ENCODE measurements around the gene PHOSPHO2. TPM values are rescaled to one million over a fixed set of nuclear protein-coding genes. Genes with fewer than 3 reads are reported as not detected.

Gene PHOSPHO2
- total and polyA plus RNA-seq, 4 donors = 1.4 to 5.3 (median 3.6) TPM

- TF ChIP-seq NR2F2 (IDR thresholded peaks at IDR 0.05) (no peak), GABPA (IDR thresholded peaks at IDR 0.05 in 1 of 2, conservative IDR thresholded peaks at IDR 0.05 in 1 of 2) (no peak), EGR1 (IDR thresholded peaks at IDR 0.05; ENCODE audit: low read depth in 2 of 2) (no peak), SP1 (IDR thresholded peaks at IDR 0.05) (no peak), REST (IDR thresholded peaks at IDR 0.05) (no peak), ATF3 (IDR thresholded peaks at IDR 0.05) (no peak), HNF4A (conservative IDR thresholded peaks at IDR 0.05) (no peak), YY1 (IDR thresholded peaks at IDR 0.05) (no peak), TAF1 (conservative IDR thresholded peaks at IDR 0.05) (no peak), HNF4G (IDR thresholded peaks at IDR 0.05) (no peak), FOXA1 (IDR thresholded peaks at IDR 0.05) (no peak), ZBTB33 (IDR thresholded peaks at IDR 0.05) (no peak), MAX (IDR thresholded peaks at IDR 0.05) (no peak), CTCF (IDR thresholded peaks at IDR 0.05; ENCODE audit: low read depth, low read length, missing input control) (no peak)
- H3K4me1 ChIP-seq (ENCODE audit: control insufficient read depth in 4 of 4, insufficient read depth in 4 of 4, low read length in 3 of 4) = peaks cover 4 to 18% (median 13%) of the 10 kb centered on the region in 4 donors
- no peaks in the 10 kb centered on the region for H3K9me3 ChIP-seq (ENCODE audit: control insufficient read depth in 4 of 4, low read length in 3 of 4)
- H3K27ac ChIP-seq (ENCODE audit: low read depth in 1 of 2, low read length in 2 of 2) = peak overlapping the region; percentile 83 to 90
- no peak for DNase-seq (ENCODE audit: low spot score)
- peak overlapping the region; percentile 51 to 52 for H3K9ac ChIP-seq (ENCODE audit: low read depth in 1 of 2, low read length in 2 of 2)
- H3K4me3 ChIP-seq (ENCODE audit: low read depth in 1 of 3, low read length in 3 of 3) = peak overlapping the region; percentile 45 to 98 (median 87)
- H3K27me3 ChIP-seq (ENCODE audit: control insufficient read depth in 4 of 4, insufficient read depth in 4 of 4, low read length in 3 of 4) = no peaks in the 10 kb centered on the region
- peaks cover 0 to 1% (median 0%) of the 10 kb centered on the region in 4 donors for H3K36me3 ChIP-seq (ENCODE audit: control insufficient read depth in 4 of 4, insufficient read depth in 3 of 4, low read depth in 1 of 4, low read length in 3 of 4)
- 34% methylated on average over 8 of the region's 8 CpGs for WGBS
Measured at GRCh38 chr2:169694894-169695260, 608 bp downstream of the PHOSPHO2 start.

- H3K36me3 ChIP-seq (ENCODE audit: control insufficient read depth in 4 of 4, insufficient read depth in 3 of 4, low read depth in 1 of 4, low read length in 3 of 4) = peaks cover 0 to 1% (median 0%) of the 10 kb centered on the region in 4 donors
- no peaks in the 10 kb centered on the region for H3K9me3 ChIP-seq (ENCODE audit: control insufficient read depth in 4 of 4, low read length in 3 of 4)
- no peak overlapping the region for H3K9ac ChIP-seq (ENCODE audit: low read depth in 1 of 2, low read length in 2 of 2)
- no peaks in the 10 kb centered on the region for H3K27me3 ChIP-seq (ENCODE audit: control insufficient read depth in 4 of 4, insufficient read depth in 4 of 4, low read length in 3 of 4)
- no peak overlapping the region for H3K4me3 ChIP-seq (ENCODE audit: low read depth in 1 of 3, low read length in 3 of 3)
- no peak for DNase-seq (ENCODE audit: low spot score)
- H3K4me1 ChIP-seq (ENCODE audit: control insufficient read depth in 4 of 4, insufficient read depth in 4 of 4, low read length in 3 of 4) = peaks cover 4 to 18% (median 13%) of the 10 kb centered on the region in 4 donors
- no peak overlapping the region for H3K27ac ChIP-seq (ENCODE audit: low read depth in 1 of 2, low read length in 2 of 2)
- TF ChIP-seq FOXA2 (IDR thresholded peaks at IDR 0.05) (no peak), RAD21 (IDR thresholded peaks at IDR 0.05) (no peak), HNF4A (conservative IDR thresholded peaks at IDR 0.05) (no peak), TAF1 (conservative IDR thresholded peaks at IDR 0.05) (no peak), EGR1 (IDR thresholded peaks at IDR 0.05; ENCODE audit: low read depth in 2 of 2) (no peak), GABPA (IDR thresholded peaks at IDR 0.05 in 1 of 2, conservative IDR thresholded peaks at IDR 0.05 in 1 of 2) (no peak), FOXA1 (IDR thresholded peaks at IDR 0.05) (no peak), CTCF (IDR thresholded peaks at IDR 0.05; ENCODE audit: low read depth, low read length, missing input control) (no peak), HNF4G (IDR thresholded peaks at IDR 0.05) (no peak), ATF3 (IDR thresholded peaks at IDR 0.05) (no peak), YY1 (IDR thresholded peaks at IDR 0.05) (no peak), ZBTB33 (IDR thresholded peaks at IDR 0.05) (no peak), RXRA (IDR thresholded peaks at IDR 0.05) (no peak)
Measured at GRCh38 chr2:169696381-169696780, 2.1 kb downstream of the PHOSPHO2 start.
